ENCODE results near the gene SPRED1. TPM values are rescaled to one million over a fixed set of nuclear protein-coding genes. Genes with fewer than 3 reads are reported as not detected.

Gene SPRED1
- total and polyA plus RNA-seq, 8 donors: 2.2 to 112 (median 11.1) TPM

DNA sequence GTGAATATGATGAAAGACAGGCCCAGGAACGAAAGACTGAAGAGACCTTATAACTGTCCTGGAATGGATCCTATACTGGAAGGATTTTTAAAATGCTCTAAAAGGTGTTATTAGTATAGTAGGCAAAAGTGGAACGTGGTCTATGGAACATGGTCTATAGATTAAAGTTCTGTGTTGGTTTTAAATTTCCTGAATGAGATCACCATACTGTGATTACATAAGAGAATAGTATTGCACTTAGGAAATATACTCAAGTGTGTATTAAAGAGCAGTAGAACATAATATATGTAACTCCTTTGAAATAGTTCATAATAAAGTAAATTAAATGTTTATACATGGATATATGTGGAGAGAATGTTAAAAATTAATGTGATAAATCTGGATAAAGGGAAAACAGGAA lies 68.2 kb downstream of the SPRED1 start:
- peaks cover 0 to 8% (median 2%) of the 10 kb centered on the region in 4 donors for H3K4me1 ChIP-seq
- WGBS, 5 donors: 65 to 73% (median 65%) methylated on average over 2 of the region's 2 CpGs
- H3K9me3 ChIP-seq: no peaks in the 10 kb centered on the region
- intact Hi-C loops (cut with DNase I; ENCODE audit: low total_unique reads): no loop called here
- no peak overlapping the region for H3K27ac ChIP-seq
- H3K27me3 ChIP-seq: no peaks in the 10 kb centered on the region
- TF ChIP-seq, protein P1, sequence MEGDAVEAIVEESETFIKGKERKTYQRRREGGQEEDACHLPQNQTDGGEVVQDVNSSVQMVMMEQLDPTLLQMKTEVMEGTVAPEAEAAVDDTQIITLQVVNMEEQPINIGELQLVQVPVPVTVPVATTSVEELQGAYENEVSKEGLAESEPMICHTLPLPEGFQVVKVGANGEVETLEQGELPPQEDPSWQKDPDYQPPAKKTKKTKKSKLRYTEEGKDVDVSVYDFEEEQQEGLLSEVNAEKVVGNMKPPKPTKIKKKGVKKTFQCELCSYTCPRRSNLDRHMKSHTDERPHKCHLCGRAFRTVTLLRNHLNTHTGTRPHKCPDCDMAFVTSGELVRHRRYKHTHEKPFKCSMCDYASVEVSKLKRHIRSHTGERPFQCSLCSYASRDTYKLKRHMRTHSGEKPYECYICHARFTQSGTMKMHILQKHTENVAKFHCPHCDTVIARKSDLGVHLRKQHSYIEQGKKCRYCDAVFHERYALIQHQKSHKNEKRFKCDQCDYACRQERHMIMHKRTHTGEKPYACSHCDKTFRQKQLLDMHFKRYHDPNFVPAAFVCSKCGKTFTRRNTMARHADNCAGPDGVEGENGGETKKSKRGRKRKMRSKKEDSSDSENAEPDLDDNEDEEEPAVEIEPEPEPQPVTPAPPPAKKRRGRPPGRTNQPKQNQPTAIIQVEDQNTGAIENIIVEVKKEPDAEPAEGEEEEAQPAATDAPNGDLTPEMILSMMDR (IDR thresholded peaks at IDR 0.05): no peak
- no peak for TF ChIP-seq POLR2A (IDR thresholded peaks at IDR 0.05)
- peaks cover 0 to 15% (median 10%) of the 10 kb centered on the region in 4 donors for H3K36me3 ChIP-seq
- no peak overlapping the region for H3K4me3 ChIP-seq
- no peak for DNase-seq

DNA sequence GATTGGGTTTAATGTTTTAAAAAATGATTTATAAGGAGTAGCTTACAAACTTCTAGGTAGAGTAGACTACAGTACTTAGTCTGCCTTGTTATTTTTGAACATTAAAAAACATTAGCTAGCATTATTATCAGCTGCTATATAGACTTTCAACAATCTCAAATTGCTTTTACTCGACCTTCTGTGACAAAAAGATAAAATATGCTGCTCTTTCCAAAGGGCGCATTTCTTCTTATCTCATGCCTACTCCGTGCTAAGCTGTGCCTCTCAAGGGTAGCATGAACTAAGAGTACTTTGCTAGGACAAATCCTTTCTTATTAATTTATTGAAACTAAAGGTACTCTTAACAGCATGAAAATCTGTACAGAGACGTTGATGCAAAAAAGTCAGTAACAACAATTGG lies 71.3 kb downstream of the SPRED1 start:
- intact Hi-C loops (cut with DNase I; ENCODE audit: low total_unique reads): no loop called here
- Histone ChIP-seq H3K4me3 (no peak overlapping the region), H3K9me3 (no peaks in the 10 kb centered on the region), H3K36me3 (peaks cover 0 to 32% (median 28%) of the 10 kb centered on the region in 4 donors), H3K4me1 (peaks cover 0 to 8% (median 2%) of the 10 kb centered on the region in 4 donors), H3K27ac (no peak overlapping the region), H3K27me3 (no peaks in the 10 kb centered on the region)
- no peak for DNase-seq
- no peak for TF ChIP-seq POLR2AphosphoS5 (IDR thresholded peaks at IDR 0.05)
- TF ChIP-seq POLR2A (IDR thresholded peaks at IDR 0.05): no peak
- TF ChIP-seq, protein P1 (IDR thresholded peaks at IDR 0.05): no peak
- no peak for TF ChIP-seq EP300 (IDR thresholded peaks at IDR 0.05)
- WGBS, 5 donors: 30 to 57% (median 37%) methylated on average over 4 of the region's 4 CpGs

DNA sequence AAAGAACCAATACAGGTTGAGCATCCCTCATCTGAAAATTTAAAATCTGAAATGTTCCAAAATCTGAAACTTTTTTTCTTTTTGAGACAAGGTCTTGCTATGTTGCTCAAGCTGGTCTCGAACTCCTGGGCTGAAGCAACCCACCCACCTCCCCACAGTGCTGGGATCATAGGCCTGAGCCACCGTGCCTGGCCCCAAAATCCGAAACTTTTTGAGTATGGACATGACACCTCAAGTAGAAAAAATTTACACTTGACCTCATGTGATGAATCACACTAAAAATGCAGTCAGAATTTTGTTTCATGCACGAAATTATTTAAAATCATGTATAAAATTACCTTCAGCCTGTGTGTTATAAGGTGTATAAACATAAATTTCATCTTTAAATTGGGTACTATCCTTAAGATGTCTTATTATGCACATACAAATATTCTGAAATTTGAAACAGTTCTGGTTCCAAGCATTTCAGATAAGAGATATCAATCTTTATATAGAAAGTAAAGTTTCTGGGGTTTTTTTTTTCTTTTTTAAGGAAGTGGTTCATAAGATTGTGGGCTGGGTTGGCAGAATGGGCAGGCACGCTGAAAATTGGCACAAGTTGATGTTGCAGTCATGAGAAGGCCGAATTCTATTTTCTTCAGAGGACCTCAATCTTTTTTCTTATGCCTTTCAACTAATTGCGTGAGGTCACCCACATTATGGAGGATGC lies 72.5 kb downstream of the SPRED1 start:
- TF ChIP-seq EP300 (IDR thresholded peaks at IDR 0.05) (no peak), POLR2A (IDR thresholded peaks at IDR 0.05) (no peak), POLR2AphosphoS5 (IDR thresholded peaks at IDR 0.05) (no peak)
- TF ChIP-seq, protein P1 (IDR thresholded peaks at IDR 0.05): no peak
- Histone ChIP-seq H3K27me3 (no peaks in the 10 kb centered on the region), H3K27ac (no peak overlapping the region), H3K9me3 (no peaks in the 10 kb centered on the region), H3K4me1 (peaks cover 0 to 8% (median 2%) of the 10 kb centered on the region in 4 donors), H3K4me3 (no peak overlapping the region), H3K36me3 (peaks cover 0 to 32% (median 28%) of the 10 kb centered on the region in 4 donors)
- DNase-seq: no peak
- WGBS, 5 donors: 74 to 82% (median 77%) methylated on average over 7 of the region's 7 CpGs
- intact Hi-C loops (cut with DNase I; ENCODE audit: low total_unique reads): no loop called here

GRCh38 chr15:38325648-38325990 lies 73.0 kb downstream of the SPRED1 start:
- H3K36me3 ChIP-seq: peaks cover 0 to 32% (median 28%) of the 10 kb centered on the region in 4 donors
- H3K4me3 ChIP-seq: no peak overlapping the region
- 83 to 98% (median 92%) methylated on average over 1 of the region's 1 CpG for WGBS, 5 donors
- no peaks in the 10 kb centered on the region for H3K27me3 ChIP-seq
- H3K9me3 ChIP-seq: no peaks in the 10 kb centered on the region
- peaks cover 0 to 8% (median 2%) of the 10 kb centered on the region in 4 donors for H3K4me1 ChIP-seq
- DNase-seq: no peak
- TF ChIP-seq POLR2AphosphoS5 (IDR thresholded peaks at IDR 0.05): no peak
- no peak for TF ChIP-seq EP300 (IDR thresholded peaks at IDR 0.05)
- TF ChIP-seq, protein P1 (IDR thresholded peaks at IDR 0.05): no peak
- H3K27ac ChIP-seq: no peak overlapping the region
- intact Hi-C loops (cut with DNase I; ENCODE audit: low total_unique reads): no loop called here
